ENCODE measurements around the gene NUDCD3.

Gene NUDCD3

DNA sequence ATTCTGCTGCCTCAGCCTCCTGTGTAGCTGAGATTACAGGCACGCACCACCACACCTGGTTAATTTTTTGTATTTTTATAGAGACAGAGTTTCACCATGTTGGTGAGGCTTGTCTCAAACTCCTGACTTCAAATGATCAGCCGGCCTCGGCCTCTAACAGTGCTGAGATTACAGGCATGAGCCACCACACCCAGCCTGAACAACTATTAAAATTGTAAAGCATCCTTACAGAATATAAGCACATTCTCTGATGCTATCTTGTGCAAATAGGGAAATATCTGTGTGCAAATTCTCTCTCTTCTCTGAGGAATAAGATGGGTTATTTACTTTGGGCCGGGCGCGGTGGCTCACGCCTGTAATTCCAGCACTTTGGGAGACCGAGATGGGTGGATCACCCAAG lies 12.5 kb downstream of the NUDCD3 start:
- DNase-seq (ENCODE audit: low read depth): no peak

DNA sequence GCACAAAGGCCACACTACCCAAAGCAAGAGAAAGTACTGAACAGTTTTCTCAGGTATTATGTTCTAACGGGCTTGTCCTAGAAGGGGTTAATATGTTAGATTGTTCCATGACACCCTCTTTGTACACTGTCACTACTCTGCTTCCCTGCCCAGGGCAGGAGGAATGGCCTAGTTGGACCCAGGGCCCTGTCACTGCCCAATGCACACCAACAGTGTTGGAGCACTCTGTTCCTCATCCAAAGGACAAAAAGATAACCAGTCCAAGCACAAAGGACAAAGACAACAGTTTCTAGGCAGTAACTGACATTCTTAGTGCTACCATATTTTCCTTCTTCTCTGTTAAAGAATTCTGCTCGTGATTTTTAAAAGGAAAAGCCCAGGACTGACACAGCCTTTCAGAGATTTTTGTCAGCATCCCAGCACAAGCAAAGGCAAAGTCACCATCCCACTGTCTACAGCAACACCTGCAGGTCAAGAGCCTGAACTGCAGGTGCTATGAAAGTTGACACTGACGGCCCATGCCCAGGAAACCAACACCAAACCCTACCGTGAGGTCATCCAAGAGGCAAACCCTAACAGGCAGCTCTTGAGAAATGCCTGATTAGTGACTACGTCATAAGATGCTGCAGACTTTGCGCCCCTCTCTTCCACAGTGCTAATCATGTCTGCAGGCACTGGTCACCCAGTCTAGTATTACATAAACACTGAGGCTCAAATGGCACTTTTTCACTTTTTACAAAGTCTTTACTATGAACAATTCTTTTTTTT lies 13.2 kb downstream of the NUDCD3 start:
- peak; percentile 41 for DNase-seq (ENCODE audit: low read depth)

DNA sequence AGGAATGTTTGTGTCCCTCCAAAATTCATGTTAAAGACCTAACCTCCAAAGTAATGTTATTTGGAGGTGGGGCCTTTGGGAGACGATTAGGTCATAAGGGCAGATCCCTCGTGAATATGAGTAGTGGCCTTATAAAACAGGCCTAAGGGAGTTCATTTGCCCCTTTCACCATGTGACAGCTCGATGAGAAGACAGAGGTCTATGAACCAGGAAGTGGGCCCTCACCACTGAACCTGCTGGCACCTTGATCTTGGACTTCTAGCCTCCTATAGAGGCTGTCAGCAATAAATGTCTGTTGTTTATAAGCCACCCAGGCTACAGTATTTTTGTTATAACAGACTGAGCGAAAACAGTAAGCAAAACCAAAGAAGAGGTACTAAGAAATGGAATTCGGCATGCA lies 14.1 kb downstream of the NUDCD3 start:
- DNase-seq (ENCODE audit: low read depth): no peak

DNA sequence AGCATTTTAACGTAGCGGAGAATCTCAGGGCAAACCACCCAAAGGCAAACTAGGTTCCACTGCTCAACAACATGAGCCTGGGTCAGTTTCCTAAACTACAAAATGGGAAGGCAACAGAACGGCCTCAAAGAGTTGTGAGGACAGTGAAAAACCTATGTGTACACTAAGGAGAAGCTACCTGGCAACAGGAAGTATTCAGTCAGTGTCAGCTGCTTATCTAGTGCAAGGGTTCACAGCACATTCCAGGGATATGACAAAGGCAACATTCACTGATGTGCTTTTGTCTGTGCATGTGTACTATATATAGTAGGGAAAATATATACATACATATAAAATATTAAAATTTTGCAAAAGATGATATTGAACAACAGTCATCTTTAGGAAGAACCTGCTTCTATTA lies 17.2 kb downstream of the NUDCD3 start:
- no peak for DNase-seq (ENCODE audit: low read depth)

DNA sequence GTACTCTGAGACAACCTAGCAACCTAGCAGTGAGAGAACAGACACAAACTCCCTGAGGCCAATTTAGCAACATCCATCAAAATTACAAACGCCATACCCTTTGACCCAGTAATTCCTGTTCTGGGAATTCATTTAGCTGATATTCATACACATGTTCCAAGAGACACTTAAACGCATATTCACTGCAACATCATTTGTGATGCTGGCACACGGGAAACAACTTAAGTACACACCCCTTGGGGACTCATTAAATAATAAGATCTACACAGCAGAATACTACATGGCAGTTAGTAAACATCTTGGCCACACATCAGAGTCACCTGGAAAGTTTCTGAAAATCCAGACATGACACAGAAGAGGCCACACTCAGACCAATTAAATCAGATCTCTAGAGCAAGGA lies 17.6 kb downstream of the NUDCD3 start:
- DNase-seq (ENCODE audit: low read depth): no peak

DNA sequence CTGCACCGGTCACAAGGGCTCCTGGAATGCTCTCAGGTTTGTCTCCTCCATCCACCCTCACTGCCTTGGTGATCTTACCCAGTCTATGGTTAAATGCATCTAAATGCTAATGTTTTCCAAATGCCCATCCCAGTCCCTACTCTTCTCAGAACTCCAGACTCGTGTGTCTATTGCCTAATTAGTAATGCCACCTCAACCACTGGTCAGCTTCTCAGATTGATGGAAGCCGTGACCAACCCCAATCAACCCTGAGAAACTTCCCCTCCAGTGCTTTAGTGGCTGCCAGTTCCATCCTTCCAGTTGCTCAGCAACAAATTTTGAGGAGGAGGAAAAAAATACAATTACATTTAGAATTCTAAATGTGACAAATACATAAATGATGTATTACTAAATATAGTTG lies 18.6 kb downstream of the NUDCD3 start:
- DNase-seq (ENCODE audit: low read depth): no peak

DNA sequence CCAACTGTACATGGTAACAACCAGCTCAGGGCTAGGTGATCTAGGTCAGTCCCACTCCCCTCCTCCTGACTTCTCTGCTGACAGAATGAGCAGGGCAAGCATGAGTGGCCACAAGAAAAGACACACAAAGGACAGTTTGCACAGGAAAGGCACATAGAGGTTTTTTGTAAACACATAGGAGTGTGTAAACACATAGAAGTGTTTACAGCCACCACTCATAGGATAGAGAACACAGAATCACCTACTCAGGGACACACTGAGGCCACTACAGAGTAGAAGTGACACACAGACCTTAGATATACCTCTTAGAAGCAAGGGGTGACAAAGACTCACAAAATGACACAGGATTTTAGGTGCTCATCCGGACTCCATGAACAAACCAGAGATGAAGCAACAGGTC lies 19.0 kb downstream of the NUDCD3 start:
- no peak for DNase-seq (ENCODE audit: low read depth)

DNA sequence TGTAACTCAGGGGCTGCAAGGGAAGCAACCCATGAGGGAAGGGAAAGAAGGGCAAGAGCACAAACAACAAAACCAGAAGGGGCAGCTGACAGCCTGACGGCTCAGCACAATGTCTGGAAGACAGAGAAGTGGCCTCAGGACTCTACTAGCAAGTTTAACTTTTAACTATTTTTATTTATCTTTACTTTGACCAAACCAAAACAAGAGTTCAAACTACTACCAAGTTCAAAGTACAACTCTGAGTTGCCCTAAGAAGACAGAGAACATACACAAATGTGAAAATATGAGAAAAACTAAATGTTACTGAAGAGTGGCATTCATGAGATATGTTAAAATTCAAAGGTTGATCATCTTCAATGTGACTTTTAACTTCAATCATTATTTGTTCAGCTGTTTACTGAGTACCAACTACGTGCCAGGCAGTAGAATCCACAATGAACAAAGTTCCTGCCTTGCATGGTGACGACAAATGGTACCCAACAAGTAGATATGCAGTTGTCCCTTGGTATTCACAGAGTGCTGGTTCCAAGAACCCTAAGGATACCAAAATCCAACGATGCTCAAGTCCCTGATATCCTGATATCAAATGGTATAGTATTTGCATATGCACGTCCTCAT lies 19.7 kb downstream of the NUDCD3 start:
- DNase-seq (ENCODE audit: low read depth): no peak

DNA sequence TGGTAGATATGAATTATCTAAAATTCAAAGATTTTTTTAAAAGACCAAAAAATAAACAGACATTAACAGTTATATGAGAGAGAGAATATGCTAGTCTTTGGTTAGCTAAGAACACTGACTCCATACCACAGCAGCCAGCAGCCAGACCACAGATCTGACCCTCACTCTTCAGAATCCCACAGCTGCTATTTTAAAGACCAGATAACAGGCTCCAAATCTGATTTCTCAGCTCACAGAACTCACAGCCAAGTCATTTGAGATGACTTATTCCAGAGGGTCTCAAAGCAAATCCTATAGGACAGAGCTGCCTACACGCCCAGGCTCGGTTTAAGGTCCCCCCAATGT lies 20.4 kb downstream of the NUDCD3 start:
- DNase-seq (ENCODE audit: low read depth): no peak

DNA sequence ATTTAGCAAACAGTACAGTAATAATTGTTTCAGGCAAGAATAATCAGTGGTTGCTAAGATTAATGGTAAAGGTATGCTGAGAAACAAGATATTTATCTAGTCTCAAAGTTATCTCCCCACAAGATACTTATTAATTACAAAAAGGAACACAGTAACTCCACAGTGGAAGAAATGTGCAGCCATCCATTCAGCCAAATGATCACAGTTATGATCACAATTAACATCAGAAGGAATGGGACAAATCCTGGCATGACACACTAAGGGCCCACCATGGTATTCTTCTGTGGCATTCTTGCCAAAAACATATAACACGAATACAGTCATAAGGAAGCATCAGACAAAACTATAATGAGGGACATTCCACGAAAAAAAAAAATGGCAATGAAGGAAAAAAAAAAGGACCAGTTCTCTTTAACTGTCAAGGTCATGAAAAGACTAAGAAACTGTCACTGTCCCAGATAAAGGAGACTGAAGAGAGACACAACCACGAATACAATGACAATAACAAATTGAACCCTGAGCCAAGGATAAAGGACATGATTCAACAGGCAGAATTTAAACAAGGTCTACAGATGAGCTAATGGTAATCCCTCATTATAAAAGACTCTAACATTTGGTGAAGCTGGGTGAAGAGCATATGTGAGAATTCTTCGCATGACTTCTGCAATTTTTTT lies 20.9 kb downstream of the NUDCD3 start:
- no peak for DNase-seq (ENCODE audit: low read depth)

DNA sequence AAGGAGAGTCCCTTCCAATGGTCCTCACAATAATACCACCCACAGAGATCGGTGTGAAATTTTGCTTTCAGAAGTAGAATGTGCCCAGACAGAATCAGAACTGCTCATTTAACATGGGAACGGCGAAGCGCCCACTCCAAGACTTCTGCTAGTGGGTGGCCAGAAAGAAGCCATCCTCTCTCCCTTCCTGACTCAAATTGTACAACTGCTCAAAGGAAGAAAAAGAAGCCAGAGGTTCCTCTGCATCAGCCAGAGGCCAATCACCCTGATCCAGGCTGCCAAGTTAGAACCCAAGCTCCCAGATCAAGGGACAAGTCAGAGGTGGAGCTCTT lies 23.3 kb downstream of the NUDCD3 start:
- DNase-seq (ENCODE audit: low read depth): no peak

DNA sequence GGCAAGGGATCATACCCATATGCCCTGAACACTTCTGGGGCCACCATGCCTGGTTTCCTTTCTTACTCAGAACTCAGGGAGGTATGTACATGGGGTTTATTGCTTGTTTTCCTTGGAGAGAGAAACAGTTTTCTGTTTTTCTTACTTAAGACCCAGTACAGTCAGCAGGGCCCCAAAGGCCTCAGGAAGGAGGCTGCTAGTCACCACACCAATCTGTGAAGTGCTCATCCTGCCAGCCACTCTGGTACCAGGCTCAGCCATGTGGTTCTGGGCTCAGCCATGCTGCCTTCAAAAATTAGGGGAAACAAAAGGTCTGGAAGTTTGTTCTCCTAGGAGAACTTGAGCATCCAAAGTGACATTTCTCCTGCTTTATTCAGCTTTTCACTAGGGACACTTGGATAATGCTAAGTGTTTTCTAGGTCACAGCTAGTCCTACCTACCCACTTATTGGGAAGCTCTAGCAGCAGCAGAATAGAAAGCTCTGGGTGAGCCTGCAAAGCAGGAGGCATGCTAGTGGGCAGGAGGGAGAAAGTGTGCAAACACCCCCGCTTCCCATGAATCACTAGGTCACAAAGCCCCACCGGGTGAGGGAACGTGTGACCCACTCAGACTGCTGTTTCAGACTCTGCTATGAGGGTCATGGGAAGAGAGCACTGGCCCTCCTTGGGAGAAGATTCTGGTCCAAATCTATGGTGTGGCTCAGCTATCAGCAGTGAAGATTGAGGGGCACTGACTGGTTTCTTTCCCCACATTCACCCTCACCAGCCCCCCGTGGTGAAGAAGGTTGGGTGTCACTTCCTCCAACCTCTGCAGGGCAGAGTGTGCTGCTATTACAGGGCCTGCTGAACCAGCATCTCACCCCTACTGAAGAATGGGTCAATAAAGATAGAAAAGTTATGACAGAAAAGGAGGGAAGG lies 23.9 kb downstream of the NUDCD3 start:
- DNase-seq (ENCODE audit: low read depth): no peak

DNA sequence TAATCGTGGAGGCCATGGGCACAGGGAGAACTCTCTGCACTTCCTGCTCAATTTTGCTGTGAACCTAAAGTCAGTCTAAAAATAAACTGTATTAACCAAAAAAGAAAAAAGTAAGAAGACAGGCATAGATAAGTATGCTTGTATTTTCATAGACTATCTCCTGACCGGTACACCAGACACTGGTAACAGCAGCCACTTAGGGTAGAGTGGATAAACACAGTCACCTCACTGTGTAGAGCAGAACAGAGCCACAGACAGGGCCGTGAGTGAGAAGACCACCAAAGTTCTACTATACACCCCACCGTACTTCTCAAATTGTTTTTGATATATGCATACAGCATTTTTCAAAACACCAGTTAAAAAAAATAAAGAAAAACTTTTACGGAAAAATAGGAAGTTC lies 25.0 kb downstream of the NUDCD3 start:
- DNase-seq (ENCODE audit: low read depth): no peak

DNA sequence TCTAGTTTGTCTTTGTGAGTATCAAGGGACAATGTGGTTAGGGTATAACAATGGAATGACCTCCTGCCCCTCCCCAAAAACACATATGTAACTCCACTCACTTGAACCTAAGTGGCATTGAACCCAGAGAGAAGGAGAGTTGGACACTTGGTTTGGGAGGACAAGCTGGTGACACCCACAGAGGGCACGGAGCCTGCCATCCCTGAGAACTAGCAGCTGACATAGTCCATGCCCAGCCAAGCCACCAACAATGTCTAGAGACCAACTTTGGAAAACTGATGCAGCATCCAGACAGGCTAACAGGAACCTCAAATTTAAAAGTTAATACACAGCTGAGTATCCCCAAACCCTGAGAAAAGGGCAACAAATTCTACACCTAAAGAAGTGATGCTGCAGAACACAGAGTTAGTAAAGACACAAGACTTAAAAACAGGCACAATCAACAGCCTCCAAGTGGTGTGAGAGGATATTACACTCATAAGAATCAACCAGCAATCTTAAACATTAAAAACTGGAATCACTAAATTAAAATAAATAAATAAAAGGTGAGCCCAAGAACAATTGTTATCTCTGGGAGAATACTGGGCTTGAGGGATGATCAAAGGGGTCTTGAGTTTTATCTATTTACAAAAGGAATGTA lies 27.2 kb downstream of the NUDCD3 start:
- no peak for DNase-seq (ENCODE audit: low read depth)

DNA sequence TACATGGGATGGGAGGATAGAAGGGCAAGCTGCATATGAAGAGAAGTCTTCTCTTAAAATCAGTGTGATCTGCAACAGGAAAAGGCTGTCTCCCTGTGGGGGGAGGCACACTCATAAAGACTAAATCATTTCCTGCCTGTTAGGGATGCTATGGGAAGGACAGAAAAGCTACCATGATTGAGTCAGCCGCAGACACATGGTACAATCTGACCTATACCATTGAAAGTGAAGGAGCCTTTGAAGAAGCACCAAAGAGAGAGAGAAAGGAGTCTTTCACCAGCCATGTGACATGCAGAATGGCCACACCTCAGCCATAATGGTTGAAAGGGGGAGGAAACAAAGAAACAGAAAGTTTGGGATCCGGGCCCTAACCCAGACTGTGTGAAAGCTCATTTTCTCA lies 29.1 kb downstream of the NUDCD3 start:
- no peak for DNase-seq (ENCODE audit: low read depth)

DNA sequence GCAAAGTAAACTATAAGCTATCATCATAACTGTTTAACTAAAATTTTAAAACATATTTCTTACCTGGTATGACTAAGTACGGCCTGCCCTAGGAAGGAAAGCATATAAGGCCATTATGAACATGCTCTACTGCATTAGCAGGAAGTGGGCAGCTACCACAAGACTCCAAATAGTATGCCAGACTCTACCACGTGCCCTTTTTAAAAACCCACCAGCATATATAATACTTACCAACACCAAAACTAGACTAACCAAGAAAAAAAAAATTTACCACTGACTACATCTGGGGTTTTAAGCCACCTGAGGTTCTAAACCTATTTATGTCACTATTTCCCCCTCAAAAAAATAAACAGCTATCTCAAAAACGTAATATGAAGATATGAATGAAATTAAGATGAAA lies 30.1 kb downstream of the NUDCD3 start:
- no peak for DNase-seq (ENCODE audit: low read depth)

DNA sequence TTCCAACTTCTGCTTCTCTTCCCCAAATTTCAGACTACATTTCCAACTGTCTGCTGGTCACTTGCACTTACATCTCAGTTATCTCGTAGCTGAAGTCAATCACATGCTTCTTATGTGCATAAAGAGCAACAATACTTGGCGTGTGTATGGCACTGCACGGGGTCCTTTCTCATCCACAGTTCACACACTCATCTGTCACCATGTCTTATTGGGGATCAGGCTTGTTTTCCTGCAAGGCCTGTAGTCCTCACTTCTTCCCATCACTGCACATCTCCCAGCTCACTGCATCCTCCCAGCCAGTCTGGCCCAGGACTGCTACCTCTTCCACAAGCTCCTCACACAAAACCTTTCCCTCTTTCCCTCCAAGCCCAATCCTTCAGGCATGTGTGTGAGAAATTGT lies 35.3 kb downstream of the NUDCD3 start:
- no peak for DNase-seq (ENCODE audit: low read depth)

DNA sequence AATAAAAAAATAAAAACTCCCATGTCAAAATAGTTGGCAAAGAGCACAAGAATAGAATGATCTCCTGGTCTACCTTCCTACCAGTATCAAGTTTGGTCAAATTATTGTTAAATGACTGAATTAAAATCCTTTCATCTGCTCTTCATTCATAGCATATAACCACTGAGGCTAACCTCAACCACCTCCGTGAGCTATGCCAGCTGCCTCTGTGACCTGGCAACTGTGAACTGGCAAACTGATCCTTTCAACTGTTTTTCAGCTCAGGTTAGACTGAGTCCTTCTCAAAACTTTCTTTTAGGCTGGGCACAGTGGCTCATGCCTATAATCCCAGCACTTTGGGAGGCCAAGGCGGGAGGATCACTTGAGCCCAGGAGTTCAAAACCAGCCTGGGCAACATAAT lies 36.1 kb downstream of the NUDCD3 start:
- DNase-seq (ENCODE audit: low read depth): no peak

DNA sequence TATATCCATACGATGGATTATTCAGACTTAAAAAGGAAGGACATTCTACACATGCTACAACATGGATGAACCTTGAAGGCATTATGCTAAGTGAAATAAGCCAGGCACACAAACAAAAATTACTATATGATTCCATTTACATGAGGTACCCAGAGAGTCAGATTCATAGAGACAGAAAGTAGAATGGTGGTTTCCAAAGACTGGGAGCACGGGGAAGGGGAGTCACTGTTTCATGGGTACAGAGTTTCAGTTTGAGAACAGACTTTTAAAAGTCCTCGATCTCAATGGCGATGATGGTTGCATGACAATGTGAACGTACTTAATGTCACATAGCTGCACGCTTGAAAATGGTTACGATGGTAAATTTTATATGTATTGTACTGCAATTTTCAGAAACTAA lies 39.3 kb downstream of the NUDCD3 start:
- no peak for DNase-seq (ENCODE audit: low read depth)

DNA sequence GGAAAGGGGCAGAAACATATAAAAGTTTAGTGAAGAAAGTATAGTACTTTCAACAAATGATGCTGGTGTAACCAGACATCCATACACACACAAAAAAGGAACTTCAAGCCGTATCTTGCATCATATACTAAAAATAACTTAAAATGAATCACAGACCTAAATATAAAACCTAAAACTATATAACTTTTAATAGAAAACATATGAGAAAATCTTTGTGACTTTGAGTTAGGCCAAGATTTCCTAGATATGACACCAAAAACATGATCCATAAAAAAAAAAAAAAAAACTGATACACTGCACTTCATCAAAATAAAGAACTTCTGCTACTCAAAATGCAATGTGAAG lies 40.9 kb downstream of the NUDCD3 start:
- DNase-seq (ENCODE audit: low read depth): no peak

DNA sequence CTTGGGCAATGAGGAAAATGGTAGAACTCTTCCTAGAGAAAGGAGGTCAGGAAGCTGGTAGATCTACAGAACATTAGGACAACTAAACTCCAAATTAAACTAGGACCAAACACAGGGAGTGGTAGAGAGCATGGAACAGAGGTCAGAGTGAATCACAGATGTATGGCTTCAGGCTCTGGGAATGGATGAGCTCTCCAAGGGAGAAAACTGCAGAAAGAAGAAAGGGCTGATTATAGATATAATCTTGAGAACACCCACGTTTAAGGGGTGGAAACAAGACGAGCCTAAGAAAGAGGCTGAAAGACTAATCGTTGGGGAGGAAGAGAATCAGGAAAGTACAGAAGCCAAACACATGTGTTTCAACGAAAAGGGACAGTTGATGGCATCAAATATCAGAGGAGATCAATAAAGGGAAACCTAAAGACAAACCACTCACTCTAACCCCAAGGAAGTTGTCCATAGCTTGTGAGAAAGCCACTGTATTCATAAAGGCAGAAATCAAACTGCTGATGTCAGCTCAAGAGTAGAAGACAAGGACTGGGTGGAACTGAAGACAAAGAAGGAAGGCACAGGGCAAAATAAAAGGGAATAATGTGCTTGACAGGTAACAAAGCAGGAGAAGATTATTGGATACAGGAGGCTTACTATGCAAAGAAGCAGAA lies 41.4 kb downstream of the NUDCD3 start:
- no peak for DNase-seq (ENCODE audit: low read depth)

All from activated T-cell treated with anti-CD3 and anti-CD28 coated beads for 48 hours (primary cell).